Activated CD4-positive, alpha-beta T cell treated with anti-CD3 and anti-CD28 coated beads, Interleukin-2, Interleukin-4, amounts not matched to agents 100 ng/mL and 50 ng/mL, durations not matched to agents 16 hours and 8 hours (primary cell): ENCODE results near the gene CBLC.
"Not testable (repeated sequence)": the region's sequence is repeated elsewhere in the genome, so short reads cannot be mapped to it uniquely, and the experiment has no call there.

Experiments used
- DNase-seq: peaks from one replicate; pipeline ENCODE4 v3.0.0-alpha.2; 2020; ENCODE audit warnings: low spot score

The CBLC gene

DNA sequence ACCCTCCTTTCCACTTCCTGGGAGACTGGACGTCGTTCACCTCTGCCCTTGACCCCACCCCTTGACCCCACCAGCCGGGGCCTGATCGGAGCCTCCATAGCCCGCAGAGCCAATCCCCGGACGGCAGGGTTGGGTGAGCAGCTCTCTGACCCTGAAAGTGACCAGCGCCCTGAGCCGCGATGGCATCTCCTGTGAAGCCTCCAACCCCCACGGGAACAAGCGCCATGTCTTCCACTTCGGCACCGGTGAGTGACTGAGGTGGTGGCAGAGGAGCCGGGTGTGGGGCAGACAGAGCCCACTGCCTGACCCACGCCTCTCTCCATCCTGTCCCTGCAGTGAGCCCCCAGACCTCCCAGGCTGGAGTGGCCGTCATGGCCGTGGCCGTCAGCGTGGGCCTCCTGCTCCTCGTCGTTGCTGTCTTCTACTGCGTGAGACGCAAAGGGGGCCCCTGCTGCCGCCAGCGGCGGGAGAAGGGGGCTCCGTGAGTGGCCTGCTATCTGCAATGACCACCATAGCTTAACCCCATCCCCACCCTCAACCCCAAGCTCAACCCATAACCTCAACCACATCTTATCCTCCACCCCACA, 41.6 kb downstream of the CBLC start:
- no peak for DNase-seq

DNA sequence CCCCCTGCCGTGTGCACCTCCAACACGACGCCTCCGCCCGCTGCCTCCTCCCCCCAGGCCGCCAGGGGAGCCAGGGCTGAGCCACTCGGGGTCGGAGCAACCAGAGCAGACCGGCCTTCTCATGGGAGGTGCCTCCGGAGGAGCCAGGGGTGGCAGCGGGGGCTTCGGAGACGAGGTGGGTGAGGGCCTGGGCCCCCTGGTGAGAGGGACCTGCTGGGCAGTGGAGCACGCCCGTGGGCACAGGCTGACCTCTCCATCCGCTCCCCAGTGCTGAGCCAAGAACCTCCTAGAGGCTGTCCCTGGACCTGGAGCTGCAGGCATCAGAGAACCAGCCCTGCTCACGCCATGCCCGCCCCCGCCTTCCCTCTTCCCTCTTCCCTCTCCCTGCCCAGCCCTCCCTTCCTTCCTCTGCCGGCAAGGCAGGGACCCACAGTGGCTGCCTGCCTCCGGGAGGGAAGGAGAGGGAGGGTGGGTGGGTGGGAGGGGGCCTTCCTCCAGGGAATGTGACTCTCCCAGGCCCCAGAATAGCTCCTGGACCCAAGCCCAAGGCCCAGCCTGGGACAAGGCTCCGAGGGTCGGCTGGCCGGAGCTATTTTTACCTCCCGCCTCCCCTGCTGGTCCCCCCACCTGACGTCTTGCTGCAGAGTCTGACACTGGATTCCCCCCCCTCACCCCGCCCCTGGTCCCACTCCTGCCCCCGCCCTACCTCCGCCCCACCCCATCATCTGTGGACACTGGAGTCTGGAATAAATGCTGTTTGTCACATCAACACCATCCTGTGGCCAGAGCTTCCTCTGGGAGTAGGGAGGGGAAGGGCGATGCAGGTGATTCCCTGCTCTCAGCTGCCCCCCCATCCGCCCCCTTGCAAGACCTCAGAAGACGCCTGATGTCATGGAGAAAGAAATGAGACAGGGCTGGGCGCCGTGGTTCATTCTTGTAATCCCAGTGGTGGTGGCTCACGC, 43.2 kb downstream of the CBLC start:
- no peak for DNase-seq

DNA sequence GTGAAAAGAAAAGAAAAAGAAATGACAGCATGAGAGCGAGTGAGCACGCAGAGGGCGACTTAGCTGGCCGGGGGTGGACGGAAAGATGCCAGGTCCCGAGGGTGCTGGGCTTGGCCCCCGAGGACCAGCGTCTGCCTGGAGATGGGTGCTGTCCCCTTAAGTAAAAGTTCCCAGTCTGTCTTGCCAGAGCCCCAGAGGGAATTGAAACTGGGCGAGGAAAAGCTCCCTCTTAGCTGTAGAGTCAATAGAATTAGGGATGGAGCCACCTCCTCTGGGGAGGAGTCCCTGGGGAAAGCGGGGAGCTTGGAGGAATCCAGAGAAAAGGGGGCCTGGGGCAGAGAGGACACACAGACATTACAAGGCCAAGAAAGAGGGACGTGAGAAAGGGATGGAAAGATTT, 44.5 kb downstream of the CBLC start:
- DNase-seq: no peak

DNA sequence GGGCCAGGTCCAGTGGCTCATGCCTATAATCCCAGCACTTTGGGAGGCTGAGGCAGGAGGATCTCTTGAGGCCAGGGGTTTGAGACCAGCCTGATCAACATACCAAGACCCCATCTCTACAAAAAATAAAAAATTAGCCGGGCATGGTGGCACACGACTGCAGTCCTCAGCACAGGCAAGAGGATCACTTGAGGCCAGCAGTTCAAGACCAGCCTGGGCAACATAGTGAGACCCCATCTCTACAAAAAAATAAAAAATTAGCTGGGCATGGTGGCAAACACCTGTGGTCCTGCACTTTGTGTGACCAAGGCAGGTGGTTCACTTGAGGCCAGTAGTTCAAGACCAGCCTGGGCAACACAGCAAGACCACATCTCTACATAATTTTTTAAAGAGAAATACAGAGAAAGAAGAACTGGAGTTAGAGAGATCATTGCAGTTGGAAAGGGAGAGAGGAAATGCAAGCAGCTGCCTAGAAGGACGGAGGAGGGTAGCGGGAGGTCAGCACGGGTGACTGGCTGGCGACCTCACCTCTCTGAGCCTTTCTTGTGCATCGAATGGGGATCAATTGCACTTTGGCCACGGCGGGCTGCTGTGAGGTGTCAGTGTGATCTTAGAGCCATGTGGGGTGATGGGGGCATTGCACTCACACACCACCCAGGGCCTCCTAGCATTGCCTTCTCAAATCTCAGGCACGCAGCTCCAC, 45.1 kb downstream of the CBLC start:
- DNase-seq: no peak

DNA sequence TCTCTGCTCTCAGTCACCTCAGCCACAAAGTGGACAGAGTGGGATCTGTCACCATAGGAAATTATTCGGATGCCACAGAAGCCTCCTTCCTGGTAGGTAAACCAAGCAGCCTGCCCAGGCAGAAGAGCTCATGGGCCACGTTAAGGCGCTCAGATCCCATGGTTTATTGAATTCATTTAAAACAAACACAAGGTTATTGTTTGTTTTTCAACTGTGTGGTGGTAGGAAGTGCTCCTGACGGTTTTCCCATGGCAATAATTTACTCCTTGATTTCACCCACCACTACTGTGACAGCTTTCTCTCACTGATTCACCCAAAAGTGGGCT, 45.6 kb downstream of the CBLC start:
- DNase-seq: no peak

DNA sequence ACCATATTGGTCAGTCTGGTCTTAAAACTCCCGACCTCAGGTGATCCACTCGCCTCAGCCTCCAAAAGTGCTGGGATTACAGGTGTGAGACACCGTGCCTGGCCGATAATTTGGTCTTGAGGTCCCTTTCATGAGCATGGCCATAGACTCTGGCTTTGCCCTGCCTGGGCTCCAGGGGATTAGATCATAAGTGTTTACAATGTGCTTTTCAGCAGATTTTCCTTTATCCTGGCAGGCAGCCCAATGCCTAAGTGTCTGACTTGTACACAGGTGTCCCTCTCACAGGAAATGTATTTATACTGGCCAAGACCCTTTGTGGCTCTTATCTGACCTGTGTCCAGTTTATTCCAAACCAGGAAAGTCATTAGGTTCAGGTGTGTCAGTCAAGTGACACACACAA, 47.1 kb downstream of the CBLC start:
- no peak for DNase-seq

DNA sequence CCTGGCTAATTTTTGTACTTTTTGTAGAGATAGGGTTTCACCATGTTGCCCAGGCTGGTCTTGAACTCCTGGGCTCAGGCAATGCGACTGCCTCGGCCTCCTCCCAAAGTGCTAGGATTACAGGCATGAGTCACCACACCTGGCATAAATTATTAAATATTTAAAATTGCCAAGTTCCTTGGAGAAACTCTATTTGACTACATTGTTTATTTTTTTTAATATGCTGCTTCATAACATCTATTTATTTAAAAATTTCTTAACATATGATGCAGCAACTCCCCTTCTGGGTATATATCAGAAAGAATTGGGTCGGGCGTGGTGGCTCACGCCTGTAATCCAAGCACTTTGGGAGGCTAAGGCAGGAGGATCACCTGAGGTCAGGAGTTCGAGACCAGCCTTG, 55.2 kb downstream of the CBLC start:
- DNase-seq: not testable (repeated sequence)

DNA sequence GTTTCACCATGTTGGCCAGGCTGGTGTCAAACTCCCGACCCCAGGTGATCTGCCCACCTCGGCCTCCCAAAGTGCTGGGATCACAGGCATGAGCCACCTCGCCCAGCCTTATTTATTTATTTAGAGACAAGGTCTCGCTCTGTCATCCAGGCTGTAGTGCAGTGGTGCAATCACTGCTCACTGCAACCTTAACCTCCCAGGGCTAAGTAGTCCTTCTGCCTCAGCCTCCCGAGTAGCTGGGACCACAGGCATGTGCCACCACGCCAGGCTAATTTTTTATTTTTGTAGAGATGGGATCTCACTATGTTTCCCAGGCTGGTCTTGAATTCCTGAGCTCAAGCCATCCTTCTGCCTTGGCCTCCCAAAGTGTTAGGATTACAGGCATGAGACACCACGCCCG, 56.7 kb downstream of the CBLC start:
- DNase-seq: not testable (repeated sequence)

DNA sequence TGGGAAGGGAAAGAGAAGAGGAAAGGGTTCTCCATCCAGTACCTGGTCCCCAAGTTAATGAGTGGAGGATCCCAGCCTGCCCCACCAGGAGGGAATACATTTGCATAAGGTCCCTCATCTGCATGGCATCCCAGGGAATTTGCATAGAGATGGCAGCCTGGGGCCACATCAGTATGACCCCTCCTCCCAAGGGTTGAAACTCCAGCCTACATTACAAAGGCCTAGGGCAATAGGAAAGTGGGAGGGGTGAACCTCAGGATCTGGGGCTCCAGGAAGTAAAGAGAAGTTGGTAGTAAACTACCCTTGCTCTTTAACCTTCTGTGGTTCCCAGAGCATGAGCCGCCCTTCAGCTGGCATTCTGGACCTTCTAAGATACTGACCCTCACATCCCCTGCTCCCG, 61.6 kb downstream of the CBLC start:
- DNase-seq: no peak

DNA sequence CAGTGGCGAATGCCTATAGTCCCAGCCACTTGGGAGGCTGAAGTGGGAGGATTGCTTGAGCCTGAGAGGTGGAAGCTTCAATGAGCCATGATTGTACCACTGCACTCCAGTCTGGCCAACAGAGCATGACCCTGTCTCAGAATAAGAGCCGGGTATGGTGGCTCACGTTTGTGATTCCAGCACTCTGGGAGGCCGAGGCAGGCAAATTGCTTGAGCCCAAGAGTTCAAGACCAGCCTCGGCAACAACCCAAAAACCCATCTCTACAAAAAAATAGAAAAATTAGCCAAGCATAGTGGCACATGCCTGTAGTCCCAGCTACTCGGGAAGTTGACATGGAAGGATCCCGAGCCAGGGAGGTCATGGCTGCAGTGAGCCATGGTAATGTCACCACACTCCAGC, 63.1 kb downstream of the CBLC start:
- DNase-seq: no peak

DNA sequence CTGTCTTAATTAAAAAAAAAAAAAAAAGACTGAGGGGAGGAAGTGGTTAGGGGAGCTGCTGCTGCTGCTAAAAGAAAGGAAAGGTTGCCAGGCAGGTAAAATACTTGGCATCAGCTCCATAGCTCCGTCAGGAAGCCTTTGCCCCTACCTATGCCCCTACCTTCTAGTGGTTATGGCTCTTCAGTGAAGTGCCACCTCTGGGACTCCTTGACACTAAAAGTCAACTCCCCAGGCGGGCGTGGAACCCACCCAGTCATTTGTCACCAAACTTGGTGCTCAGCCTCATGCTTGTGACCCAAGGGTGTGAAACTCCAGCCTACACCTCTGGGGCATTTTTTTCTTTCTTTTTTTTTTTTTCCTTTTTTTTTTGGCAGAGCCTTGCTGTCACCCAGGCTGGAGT, 63.5 kb downstream of the CBLC start:
- DNase-seq: no peak

DNA sequence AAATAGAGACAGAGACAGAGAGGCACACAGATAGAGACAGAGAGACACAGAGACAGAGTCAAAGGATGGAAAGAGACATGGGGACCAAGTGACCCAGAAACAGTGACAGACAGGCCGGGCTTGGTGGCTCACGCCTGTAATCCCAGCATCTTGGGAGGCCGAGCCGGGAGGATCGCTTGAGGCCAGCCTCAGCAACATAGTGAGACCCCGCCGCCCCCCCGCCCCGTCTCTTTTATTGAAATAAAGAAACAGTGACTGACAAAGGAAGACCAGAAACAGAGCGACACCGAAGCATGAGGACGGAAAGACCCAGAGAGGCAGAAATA, 67.6 kb downstream of the CBLC start:
- no peak for DNase-seq

DNA sequence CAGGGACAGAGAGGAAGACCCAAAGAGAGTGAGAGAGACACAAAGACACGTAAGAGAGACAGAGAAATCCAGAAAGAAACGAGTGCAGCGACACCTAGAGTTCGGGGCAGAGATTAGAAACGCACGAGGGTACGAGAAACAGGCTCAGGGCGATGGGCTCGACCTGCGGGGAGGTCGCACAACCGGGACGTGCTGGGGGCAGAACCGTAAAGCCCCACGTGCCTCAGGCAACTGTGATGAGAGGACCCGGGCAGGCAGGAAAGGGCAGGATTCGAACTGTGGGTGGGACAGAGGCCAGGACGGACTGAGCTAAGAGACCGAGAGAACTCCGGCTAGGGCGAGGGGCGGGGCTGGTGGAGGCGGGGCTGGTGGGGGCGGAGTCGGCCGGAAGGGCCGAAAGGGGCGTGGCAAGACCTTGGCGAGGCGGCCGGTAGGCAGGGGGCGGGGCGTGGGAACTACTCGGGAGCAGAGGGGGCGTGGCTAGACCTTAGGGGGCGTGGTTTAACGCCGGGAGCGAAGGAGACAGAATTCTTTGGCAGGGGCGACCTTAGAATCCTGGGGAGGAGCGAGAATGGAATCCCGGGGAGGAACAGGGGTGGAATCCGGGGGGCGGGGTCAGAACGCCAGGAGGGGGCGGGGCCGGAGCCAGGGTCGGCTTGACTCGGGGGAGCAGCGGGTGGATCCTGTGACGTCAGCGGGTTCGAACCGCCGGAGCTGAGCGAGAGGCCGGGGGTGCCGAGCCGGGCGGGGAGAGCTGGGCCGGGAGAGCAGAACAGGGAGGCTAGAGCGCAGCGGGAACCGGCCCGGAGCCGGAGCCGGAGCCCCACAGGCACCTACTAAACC, 68.1 kb downstream of the CBLC start, which contains the start of gene NECTIN2:
TSS of gene NECTIN2 (plus strand) at position 686 of the 843 bp plus-strand sequence. CDS start 229 bp downstream, outside the sequence.
- DNase-seq: peak; percentile 94

DNA sequence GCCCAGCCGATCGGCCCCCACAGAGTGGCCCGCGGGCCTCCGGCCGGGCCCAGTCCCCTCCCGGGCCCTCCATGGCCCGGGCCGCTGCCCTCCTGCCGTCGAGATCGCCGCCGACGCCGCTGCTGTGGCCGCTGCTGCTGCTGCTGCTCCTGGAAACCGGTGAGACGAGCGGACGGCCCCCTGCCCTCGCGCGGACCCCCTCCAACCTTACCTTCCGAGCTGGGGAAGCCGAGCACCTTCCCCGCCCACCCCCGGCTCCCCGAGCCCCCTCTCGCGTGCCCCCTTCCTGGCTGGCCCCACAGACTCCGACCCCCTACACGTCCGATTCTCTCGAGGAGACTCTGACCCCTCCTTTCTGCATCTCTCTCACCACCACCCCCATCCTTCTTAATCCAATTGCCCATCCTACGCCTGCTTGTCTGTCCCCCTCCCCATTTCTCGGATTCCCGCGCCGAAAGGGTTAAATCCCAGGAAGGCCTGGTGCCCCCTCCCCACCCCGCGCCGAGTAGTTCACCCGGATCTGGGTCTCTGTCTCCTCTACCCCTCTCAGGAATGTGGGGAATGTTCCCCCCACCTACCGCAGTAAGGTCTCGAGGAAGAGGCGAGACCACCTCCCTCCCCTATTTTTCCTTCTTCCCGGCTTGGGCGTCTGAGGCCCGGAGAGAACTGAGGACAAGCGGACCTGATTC, 68.9 kb downstream of the CBLC start:
- no peak for DNase-seq

DNA sequence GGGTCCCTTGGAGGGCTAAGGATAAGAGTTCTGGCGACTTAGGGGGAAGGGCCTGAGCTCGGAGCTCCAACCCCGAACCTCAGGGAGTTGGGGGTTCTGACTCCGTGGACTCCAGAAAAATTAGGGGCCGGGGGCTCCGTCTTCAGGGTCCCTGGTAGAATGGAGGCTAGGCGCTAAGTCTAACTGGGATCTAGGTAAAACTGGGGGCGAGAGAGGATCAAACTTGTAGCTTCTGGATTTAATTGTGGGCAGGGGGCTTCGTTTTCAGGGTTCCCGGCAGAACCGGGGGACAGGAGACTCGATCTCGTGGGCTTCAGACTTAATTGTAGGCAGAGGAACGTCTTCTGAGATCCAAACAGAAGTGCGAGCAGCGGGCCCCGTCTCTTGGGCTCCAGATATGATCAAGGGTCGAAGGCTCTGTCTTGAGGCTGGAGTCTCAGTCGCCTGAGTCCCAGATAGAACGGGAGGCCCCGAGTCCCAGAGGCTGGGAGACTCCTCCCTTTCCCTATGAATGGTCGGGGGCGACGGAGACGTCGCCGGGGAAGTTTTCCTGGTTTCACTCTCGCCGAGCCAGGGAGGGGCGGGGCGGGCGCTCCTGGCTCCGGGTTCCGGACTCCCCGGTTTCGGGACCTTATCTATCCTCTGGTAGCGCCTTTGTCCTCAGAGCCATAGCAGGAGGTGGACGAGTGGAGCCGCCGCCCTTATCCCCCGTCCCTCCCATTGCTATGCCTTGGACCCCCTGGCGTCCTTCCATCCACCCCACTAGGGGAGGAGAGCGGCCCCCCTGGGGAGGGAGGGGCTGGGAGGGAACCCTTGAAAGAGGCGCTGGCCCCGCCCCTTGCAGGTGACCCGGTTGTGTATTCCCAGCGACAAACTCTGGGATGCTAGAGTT, 69.7 kb downstream of the CBLC start:
- no peak for DNase-seq

DNA sequence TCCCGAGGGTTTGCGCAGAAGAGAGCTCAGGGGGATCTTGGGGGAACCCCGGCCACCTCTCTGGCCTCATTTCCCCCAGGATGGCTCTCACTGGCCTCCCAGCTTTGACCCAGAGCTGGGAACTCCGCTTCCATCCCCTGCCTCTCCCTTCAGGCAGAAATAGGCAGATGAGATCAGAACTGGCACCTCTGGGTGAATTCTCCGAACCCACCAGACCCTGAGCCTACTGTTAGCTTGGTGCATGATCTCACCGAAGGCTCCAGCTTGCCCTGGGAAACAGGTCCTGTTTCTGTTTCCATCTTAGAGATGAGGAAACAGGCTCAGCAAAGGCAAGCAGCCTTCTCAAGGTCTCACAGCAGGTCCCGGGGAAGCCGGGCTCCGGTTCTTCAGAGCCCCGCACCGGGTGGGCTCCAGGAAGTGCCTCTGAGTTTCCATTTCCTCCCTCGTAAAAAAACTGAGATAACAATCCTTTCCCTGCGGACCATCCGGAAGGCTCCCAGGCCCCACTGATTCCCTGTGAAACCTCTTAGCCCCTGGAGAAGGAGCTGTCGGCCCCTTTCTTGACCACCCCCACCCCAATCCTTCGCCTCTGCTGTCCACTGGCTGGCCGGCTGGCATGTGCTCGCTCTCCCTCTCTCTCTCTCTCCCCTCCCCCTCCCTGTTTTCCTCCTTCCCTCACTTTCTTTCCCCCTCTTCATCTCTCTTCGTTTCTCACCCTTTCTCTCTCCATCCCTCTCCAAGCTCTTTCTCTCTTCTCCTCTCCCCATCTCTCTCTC, 70.5 kb downstream of the CBLC start:
- DNase-seq: no peak

DNA sequence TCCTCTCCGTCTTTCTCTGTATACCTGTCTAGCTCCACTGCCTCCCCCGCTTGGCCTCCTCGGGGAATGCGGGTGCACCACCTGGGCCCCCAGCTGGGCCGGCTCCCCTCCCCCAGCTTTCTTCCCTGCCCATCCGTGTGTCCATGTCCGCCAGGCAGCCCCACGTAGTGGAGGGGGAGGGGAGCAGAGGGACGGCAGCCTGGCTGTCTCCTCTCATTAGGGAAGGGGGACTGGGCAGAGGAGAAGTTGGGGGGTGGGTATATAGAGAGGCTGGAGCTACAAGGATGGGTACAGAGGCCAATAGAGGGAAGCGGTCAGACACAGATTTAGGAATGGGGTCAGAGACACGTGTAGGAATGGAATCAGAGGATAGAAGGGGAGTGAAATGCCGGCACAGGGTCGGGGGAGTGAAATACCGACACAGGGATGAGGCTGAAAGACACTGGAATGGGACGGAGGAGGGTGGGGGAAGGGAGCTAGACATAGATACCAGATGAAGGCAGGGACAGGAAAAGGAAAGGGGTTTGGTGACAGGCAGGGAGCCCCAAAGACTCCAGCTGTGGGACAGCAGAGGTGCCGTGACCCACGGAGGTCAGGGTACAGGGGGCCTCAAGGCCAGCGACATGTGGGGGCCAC, 71.2 kb downstream of the CBLC start:
- no peak for DNase-seq
